GM23248 (cell line): Measurements from ENCODE around the gene FGGY. TPM values are rescaled to one million over a fixed set of nuclear protein-coding genes. Genes with fewer than 3 reads are reported as not detected.

Experiments
- DNase-seq: peaks from one replicate; pipeline ENCODE4 v3.0.0-alpha.2; 2015
- H2AFZ ChIP-seq: fragments of 200-600 bp; sonication (generic); 2 replicates; pipeline ENCODE4 v1.6.1; 2016; ENCODE audit warnings: antibody characterized with exemption
- H3F3A ChIP-seq: fragments of 200-600 bp; sonication (generic); 2 replicates; pipeline ENCODE4 v1.6.1; 2016; ENCODE audit warnings: mild to moderate bottlenecking, antibody characterized with exemption, mixed run types; ENCODE audit not compliant: insufficient read depth
- H3K27ac ChIP-seq: fragments of 200-600 bp; sonication (generic); 2 replicates; pipeline ENCODE4 v1.5.1; 2016; ENCODE audit warnings: mild to moderate bottlenecking
- H3K27me3 ChIP-seq: fragments of 200-600 bp; sonication (generic); replicated peaks from 2 replicates; pipeline ENCODE4 v1.6.1; 2016; ENCODE audit warnings: mild to moderate bottlenecking; ENCODE audit not compliant: insufficient read depth
- H3K36me3 ChIP-seq: fragments of 200-600 bp; sonication (generic); 2 replicates; pipeline ENCODE4 v1.6.1; 2016; ENCODE audit warnings: low read depth, mild to moderate bottlenecking
- H3K4me1 ChIP-seq: fragments of 200-600 bp; sonication (generic); 2 replicates; pipeline ENCODE4 v1.6.1; 2016; ENCODE audit warnings: mild to moderate bottlenecking; ENCODE audit not compliant: insufficient read depth
- H3K4me2 ChIP-seq: fragments of 200-600 bp; sonication (generic); one replicate; pipeline ENCODE4 v1.6.1; 2016; ENCODE audit warnings: mild to moderate bottlenecking; ENCODE audit not compliant: unreplicated experiment
- H3K4me3 ChIP-seq: fragments of 200-600 bp; sonication (generic); 2 replicates; pipeline ENCODE4 v1.5.1; 2016; ENCODE audit warnings: mild to moderate bottlenecking
- H3K79me2 ChIP-seq: fragments of 200-600 bp; sonication (generic); 2 replicates; pipeline ENCODE4 v1.6.1; 2016; ENCODE audit warnings: mild to moderate bottlenecking; ENCODE audit not compliant: insufficient read depth
- H3K9ac ChIP-seq: fragments of 200-600 bp; sonication (generic); 2 replicates; pipeline ENCODE4 v1.6.1; 2016; ENCODE audit warnings: mild to moderate bottlenecking
- H3K9me2 ChIP-seq: fragments of 200-600 bp; sonication (generic); 2 replicates; pipeline ENCODE4 v1.6.1; 2016; ENCODE audit warnings: mixed run types, mild to moderate bottlenecking, moderate library complexity; ENCODE audit not compliant: insufficient read depth
- H3K9me3 ChIP-seq: fragments of 200-600 bp; sonication (generic); one replicate; pipeline ENCODE4 v1.6.1; 2017; ENCODE audit warnings: low read depth
- H4K20me1 ChIP-seq: fragments of 200-600 bp; sonication (generic); 2 replicates; pipeline ENCODE4 v1.6.0; 2016; ENCODE audit not compliant: insufficient read depth
- EZH2 ChIP-seq: fragments of 200-600 bp; sonication (generic); IDR thresholded peaks from 2 replicates; pipeline ENCODE4 v1.6.1; 2018; ENCODE audit warnings: antibody characterized with exemption, mild to moderate bottlenecking; ENCODE audit not compliant: insufficient read depth, poor library complexity, severe bottlenecking
- EZH2phosphoT487 ChIP-seq: fragments of 200-600 bp; sonication (generic); IDR thresholded peaks from 2 replicates; pipeline ENCODE4 v1.6.1; 2018; ENCODE audit warnings: antibody characterized with exemption, moderate library complexity, mild to moderate bottlenecking, low read depth; ENCODE audit not compliant: insufficient read depth
- WGBS, 2 experiments: methylation state at CpG; one replicate each; pipeline ENCODE4 v1.1.6; 2015 to 2017; ENCODE audit warnings: low lambda C conversion rate in 2 of 2, low coverage in 1 of 2; ENCODE audit errors: missing lambda C conversion rate in 2 of 2; 5-methylcytosine and 5-hydroxymethylcytosine counted together
- in situ Hi-C: fragments of 300-500 bp; cut with MboI; formaldehyde crosslinking; loops from 2 replicates; pipeline ENCODE4 v1.15.0; 2020
- polyA plus RNA-seq: library from polyadenylated mRNA; unstranded; fragments of >200 nt; fragmentation: Nextera tagmentation; extraction: Ambion mirVana; gene quantifications from 2 replicates; pipeline ENCODE4 v1.2.1, GENCODE V29; 2016
- total RNA-seq: library from RNA; depleted of rRNA; stranded (reverse); fragments of >200 nt; shearing (Covaris generic); gene quantifications from 2 replicates; pipeline ENCODE4 v1.2.3, GENCODE V29; 2014

The FGGY gene
- total and polyA plus RNA-seq, 2 experiments from 2014 or later = 12.8 to 16.9 TPM

DNA sequence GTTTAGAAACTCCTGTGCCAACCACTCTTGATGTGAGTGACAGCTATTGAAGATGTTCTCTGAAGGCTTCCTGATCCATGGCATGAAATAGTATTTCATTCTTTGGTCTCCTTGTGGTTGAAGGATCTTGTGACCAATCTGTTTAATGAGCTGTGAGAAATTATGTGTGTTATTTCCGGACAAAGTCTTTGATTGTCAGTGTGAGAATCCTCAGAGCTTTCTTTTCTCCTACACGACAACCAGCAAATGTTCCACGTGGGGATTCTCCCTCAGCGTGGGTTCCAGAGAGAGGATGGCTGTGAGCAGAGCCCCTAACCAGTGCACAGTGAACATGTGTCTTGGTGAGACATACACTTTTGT, 472.8 kb downstream of the FGGY start:
- H3F3A ChIP-seq = peaks cover 6% of the 10 kb centered on the region; the same call in 1 of the 2 replicates
- no peak overlapping the region for H3K9ac ChIP-seq
- H2AFZ ChIP-seq = no peak overlapping the region
- H3K9me3 ChIP-seq = no peaks in the 10 kb centered on the region
- in situ Hi-C loops = no loop called here
- DNase-seq = no peak
- H3K27me3 ChIP-seq = no peaks in the 10 kb centered on the region
- no peaks in the 10 kb centered on the region for H3K9me2 ChIP-seq
- no peak overlapping the region for H3K27ac ChIP-seq
- H4K20me1 ChIP-seq = no peaks in the 10 kb centered on the region
- no peak overlapping the region for H3K4me2 ChIP-seq
- H3K36me3 ChIP-seq = no peaks in the 10 kb centered on the region
- TF ChIP-seq EZH2 = no peak
- TF ChIP-seq EZH2phosphoT487 = no peak
- WGBS, 2 experiments = 76 to 81% methylated on average over 4 of the region's 4 CpGs
- H3K4me3 ChIP-seq = no peak overlapping the region
- H3K79me2 ChIP-seq = no peaks in the 10 kb centered on the region
- H3K4me1 ChIP-seq = peaks cover 14% of the 10 kb centered on the region

DNA sequence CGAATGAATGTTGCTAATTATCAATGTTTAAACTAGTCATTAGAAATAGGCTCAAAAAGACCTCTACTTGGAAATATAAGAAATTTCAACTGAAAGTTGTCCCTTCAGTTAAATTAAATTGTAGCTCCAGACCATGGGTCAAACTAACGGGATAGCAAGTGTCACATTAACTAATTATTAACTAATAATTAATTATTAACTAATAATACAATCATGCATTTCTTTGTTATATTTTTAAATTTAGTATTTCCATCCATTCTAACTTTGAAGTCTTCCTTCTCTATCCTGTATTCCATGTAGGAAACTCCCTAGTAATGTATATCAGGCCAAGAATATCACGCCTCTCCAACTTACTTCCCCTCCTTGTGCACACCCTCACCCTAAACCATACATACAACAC, 474.5 kb downstream of the FGGY start:
- Histone ChIP-seq H3K9me3 (no peaks in the 10 kb centered on the region), H3F3A (peaks cover 6% of the 10 kb centered on the region; the same call in 1 of the 2 replicates), H3K4me3 (no peak overlapping the region), H3K4me1 (peaks cover 9% of the 10 kb centered on the region), H3K27ac (no peak overlapping the region), H2AFZ (no peak overlapping the region), H3K9me2 (no peaks in the 10 kb centered on the region), H3K79me2 (no peaks in the 10 kb centered on the region), H3K27me3 (no peaks in the 10 kb centered on the region), H3K4me2 (no peak overlapping the region), H3K9ac (no peak overlapping the region), H3K36me3 (no peaks in the 10 kb centered on the region), H4K20me1 (no peaks in the 10 kb centered on the region)
- in situ Hi-C loops = no loop called here
- 93 to 95% methylated on average over 3 of the region's 3 CpGs for WGBS, 2 experiments
- TF ChIP-seq EZH2phosphoT487 (no peak), EZH2 (no peak)
- DNase-seq = no peak

DNA sequence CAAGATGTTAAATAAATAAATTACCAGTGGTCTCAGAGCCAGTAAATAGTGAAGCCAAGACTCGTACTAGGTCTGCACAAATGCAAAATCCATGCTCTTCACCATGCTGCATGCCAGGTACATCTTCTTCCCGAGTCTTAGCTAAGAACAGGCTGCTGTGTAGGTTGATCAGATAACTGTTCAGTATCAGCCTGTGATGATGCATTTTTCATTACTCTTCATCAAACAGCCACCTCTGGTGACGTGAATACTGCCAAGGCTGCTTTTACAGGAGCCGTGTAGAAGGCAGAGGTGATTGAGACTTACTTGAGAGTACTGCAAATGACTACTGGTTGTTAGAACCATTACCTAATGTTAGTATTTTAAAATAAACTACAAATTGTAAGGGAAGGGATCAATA, 478.6 kb downstream of the FGGY start:
- in situ Hi-C loops = no loop called here
- Histone ChIP-seq H3F3A (no peaks in the 10 kb centered on the region), H3K4me1 (peaks cover 15% of the 10 kb centered on the region), H3K4me2 (no peak overlapping the region), H3K4me3 (no peak overlapping the region), H3K9me3 (no peaks in the 10 kb centered on the region), H3K27ac (no peak overlapping the region), H3K9ac (no peak overlapping the region), H3K79me2 (no peaks in the 10 kb centered on the region), H2AFZ (no peak overlapping the region), H3K36me3 (no peaks in the 10 kb centered on the region), H4K20me1 (no peaks in the 10 kb centered on the region), H3K27me3 (no peaks in the 10 kb centered on the region), H3K9me2 (no peaks in the 10 kb centered on the region)
- DNase-seq = no peak
- 95 to 96% methylated on average over 4 of the region's 4 CpGs for WGBS, 2 experiments
- TF ChIP-seq EZH2 (no peak), EZH2phosphoT487 (no peak)

DNA sequence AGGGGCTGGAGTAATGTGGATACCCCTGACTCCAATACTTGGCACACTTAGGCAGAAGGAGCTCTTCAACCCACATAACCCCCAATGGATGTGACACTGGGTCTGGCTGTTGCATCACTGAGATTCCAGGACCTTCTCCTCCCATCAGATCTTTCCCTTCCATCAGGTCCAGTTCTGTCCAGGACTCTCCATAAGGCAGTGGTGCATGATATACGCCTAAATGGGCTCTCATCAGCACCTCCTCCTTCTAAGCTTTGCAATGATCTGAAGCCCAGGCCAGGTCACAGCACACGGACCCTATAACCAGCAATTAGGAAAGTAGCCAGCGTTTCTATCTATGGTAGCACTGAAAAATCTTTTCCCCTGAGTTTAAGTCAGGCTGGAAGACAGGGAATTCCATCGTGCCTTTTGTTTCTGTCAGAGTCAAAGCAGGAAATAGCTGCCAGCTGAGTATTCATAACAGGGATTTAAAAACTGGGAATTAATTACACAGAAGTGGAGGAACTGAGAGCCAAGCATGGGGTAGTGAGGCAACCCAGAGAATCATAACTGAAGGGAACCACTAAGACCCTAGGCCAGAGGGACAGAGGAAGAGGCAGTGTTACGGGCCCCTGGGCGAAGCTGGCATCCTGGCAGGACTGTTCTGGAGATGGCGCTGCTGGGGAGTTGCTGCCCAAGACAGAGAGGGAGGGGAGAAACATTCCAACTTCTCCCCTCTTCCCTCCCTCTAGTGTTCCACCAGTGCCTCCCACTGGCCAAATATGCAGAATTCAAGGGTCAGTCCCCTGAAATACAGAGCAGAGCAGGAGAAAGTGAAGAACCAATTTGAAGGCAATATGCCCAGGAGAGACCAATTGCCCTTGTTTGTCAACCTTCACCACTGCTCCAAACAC, 480.3 kb downstream of the FGGY start:
- in situ Hi-C loops = no loop called here
- Histone ChIP-seq H3K4me1 (peaks cover 15% of the 10 kb centered on the region), H3K9ac (no peak overlapping the region), H2AFZ (peak overlapping the region; percentile 83), H3K79me2 (no peaks in the 10 kb centered on the region), H3K27me3 (no peaks in the 10 kb centered on the region), H3K4me3 (peak overlapping the region; percentile 38), H3K4me2 (peak overlapping the region; percentile 52), H3K9me3 (no peaks in the 10 kb centered on the region), H4K20me1 (no peaks in the 10 kb centered on the region), H3K9me2 (no peaks in the 10 kb centered on the region), H3K27ac (peak overlapping the region; percentile 32), H3F3A (no peaks in the 10 kb centered on the region), H3K36me3 (no peaks in the 10 kb centered on the region)
- 33 to 38% methylated on average over 7 of the region's 7 CpGs for WGBS, 2 experiments
- TF ChIP-seq EZH2 (no peak), EZH2phosphoT487 (no peak)
- peak; percentile 59 for DNase-seq
